ENCODE data around the gene CRYBB3.
"Not testable (repeated sequence)": the region's sequence is repeated elsewhere in the genome, so short reads cannot be mapped to it uniquely, and the experiment has no call there.

- TF ChIP-seq CTCF (IDR thresholded peaks at IDR 0.05); POLR2AphosphoS5 (IDR thresholded peaks at IDR 0.05); EP300 (IDR thresholded peaks at IDR 0.05; ENCODE audit: low read depth): not testable (repeated sequence)
These were observed 21.3 kb upstream of the CRYBB3 start for GRCh38 chr22:25178348-25178747.

All from transverse colon (tissue), 4 donors.